Measurements from ENCODE around the gene FSTL1.

- TF ChIP-seq CTCF (IDR thresholded peaks at IDR 0.05) (peak; percentile 21 to 41 (median 36)), POLR2AphosphoS5 (IDR thresholded peaks at IDR 0.05) (no peak), EP300 (IDR thresholded peaks at IDR 0.05) (no peak)
Observed at GRCh38 chr3:120418866-120419490, 31.8 kb downstream of the FSTL1 start.
